ENCODE measurements around the gene UPK3A.
A peak's percentile ranks its signal among the peaks of the same experiment; 100 is the strongest.
"Not testable (repeated sequence)": the region's sequence is repeated elsewhere in the genome, so short reads cannot be mapped to it uniquely, and the experiment has no call there.

UPK3A gene

GRCh38 chr22:45310331-45310976, 25.7 kb downstream of the UPK3A start:
- DNase-seq, result peak; percentile 64

GRCh38 chr22:45310977-45311531, 26.3 kb downstream of the UPK3A start:
- DNase-seq, result no peak

GRCh38 chr22:45312415-45312814, 27.7 kb downstream of the UPK3A start:
- DNase-seq, result no peak

GRCh38 chr22:45312856-45313255, 28.1 kb downstream of the UPK3A start:
- no peak for DNase-seq

- no peak for DNase-seq
Measured at GRCh38 chr22:45314054-45314721, 29.4 kb downstream of the UPK3A start.

- DNase-seq, result no peak
Measured at GRCh38 chr22:45314786-45315185, 30.0 kb downstream of the UPK3A start.

- no peak for DNase-seq
Measured at GRCh38 chr22:45316796-45317526, 32.2 kb downstream of the UPK3A start.

- no peak for DNase-seq
Measured at GRCh38 chr22:45317551-45318167, 32.9 kb downstream of the UPK3A start.

- DNase-seq, result peak; percentile 86
Measured at GRCh38 chr22:45318168-45318557, 33.4 kb downstream of the UPK3A start.

- peak; percentile 64 for DNase-seq
Measured at GRCh38 chr22:45318558-45319323, 34.0 kb downstream of the UPK3A start.

GRCh38 chr22:45319324-45319685, 34.6 kb downstream of the UPK3A start:
- DNase-seq, result no peak

GRCh38 chr22:45320357-45320976, 35.7 kb downstream of the UPK3A start:
- DNase-seq, result no peak

GRCh38 chr22:45321827-45322226, 37.1 kb downstream of the UPK3A start:
- DNase-seq, result no peak

- no peak for DNase-seq
Measured at GRCh38 chr22:45322873-45323525, 38.2 kb downstream of the UPK3A start.

- DNase-seq, result no peak
Measured at GRCh38 chr22:45323695-45324094, 38.9 kb downstream of the UPK3A start.

GRCh38 chr22:45324311-45324711, 39.6 kb downstream of the UPK3A start:
- DNase-seq, result no peak

- DNase-seq, result not testable (repeated sequence)
Measured at GRCh38 chr22:45328261-45328660, 43.5 kb downstream of the UPK3A start.

GRCh38 chr22:45328822-45329529, 44.2 kb downstream of the UPK3A start:
- no peak for DNase-seq

- DNase-seq, result no peak
Measured at GRCh38 chr22:45329530-45329936, 44.8 kb downstream of the UPK3A start.

- no peak for DNase-seq
Measured at GRCh38 chr22:45330548-45330947, 45.8 kb downstream of the UPK3A start.

GRCh38 chr22:45331486-45331885, 46.7 kb downstream of the UPK3A start:
- no peak for DNase-seq
